HG03175 (cell line): ENCODE data around the gene LIMCH1.
"Not testable (repeated sequence)": the region's sequence is repeated elsewhere in the genome, so short reads cannot be mapped to it uniquely, and the experiment has no call there.

Experiments
- ATAC-seq: cut with Tn5 transposase; IDR thresholded peaks from one replicate; pipeline ENCODE4 v1.9.1; 2021; ENCODE audit warnings: mild to moderate bottlenecking, moderate library complexity; ENCODE audit not compliant: unreplicated experiment

The LIMCH1 gene

DNA sequence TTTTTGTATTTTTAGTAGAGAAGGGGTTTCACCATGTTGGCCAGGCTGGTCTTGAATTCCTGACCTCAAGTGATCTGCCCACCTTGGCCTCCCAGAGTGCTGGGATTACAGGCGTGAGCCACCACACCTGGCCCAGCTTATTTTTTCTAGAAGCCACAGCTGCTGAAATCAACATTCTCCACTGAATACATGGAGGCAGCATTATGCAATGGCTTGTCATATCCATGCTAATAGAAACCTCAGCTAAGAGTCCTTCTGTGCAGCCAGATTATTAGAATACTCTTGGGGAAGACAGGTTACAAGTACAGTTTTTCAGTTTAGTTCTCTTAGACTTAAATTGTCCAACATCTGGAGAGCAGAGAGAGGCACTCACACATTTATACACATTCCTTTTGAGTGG is 104.8 kb downstream of the LIMCH1 start:
- ATAC-seq: not testable (repeated sequence)

GRCh38 chr4:41643331-41643730 is 105.4 kb downstream of the LIMCH1 start:
- ATAC-seq: no peak

- no peak for ATAC-seq
These were observed 106.4 kb downstream of the LIMCH1 start for GRCh38 chr4:41644288-41644914.

- no peak for ATAC-seq
These were observed 106.9 kb downstream of the LIMCH1 start for GRCh38 chr4:41644915-41645295.

DNA sequence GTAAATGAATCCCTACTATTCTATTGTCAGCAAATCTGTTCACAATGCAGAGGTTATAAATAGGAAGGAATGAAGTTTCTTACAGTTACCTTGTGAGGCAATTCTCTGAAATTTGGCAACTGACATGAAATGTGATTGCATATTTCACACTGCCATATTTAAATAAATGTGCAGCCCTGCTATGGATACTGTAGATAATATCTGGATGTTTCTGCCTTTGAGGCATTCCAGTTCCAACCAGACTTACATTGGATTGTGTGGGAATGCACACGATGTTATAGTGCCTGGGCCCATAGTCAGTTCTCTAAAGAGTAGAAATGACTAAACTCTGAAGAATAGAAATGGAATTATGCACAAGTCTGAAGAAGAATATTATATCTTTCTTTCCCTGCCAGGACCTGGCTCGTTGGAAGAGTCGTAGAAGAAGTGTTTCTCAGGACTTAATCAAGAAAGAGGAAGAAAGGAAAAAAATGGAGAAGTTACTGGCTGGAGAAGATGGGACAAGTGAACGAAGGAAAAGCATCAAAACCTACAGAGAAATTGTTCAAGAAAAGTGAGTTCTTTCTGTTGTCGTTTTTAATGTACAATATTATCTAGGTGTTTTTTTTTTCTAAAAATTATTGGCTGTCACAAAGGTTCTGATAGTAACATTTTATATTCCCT is 107.9 kb downstream of the LIMCH1 start:
- no peak for ATAC-seq

DNA sequence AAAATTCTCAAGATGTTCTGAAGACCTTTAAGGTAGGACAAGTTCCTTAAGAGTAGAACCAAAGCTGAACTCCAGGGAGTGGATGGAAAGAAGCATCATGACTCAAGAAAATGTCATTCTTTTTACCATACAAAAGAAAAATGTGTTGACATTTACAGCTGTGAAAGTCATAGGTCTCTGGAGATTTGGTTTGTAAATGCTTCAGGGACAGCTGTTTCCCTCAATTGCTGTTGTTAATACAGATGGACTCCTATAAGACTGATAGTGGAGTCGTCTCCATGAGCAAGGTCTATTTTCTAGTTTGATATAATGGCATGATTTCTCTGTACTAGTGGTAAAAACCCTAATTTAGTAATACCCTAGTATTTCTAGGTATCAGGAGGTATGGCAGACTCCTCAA is 108.9 kb downstream of the LIMCH1 start:
- ATAC-seq: no peak

GRCh38 chr4:41647383-41647782 is 109.4 kb downstream of the LIMCH1 start:
- ATAC-seq: no peak

DNA sequence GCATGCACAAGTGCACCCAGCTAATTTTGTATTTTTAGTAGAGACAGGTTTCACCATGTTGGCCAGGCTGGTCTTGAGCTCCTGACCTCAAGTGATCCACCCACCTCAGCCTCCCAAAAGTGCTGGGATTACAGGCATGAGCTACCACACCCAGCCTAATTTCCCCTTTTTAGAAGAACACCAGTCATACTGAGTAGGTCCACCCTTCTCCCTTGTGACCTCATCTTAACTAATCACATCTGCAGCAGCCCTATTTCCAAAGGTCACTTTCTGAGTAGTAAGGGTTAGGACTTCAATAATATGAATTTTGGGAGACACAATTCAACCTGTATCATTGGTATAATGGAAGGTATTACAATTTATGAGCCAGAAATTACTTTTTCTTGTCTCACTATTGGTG is 113.2 kb downstream of the LIMCH1 start:
- ATAC-seq: not testable (repeated sequence)

DNA sequence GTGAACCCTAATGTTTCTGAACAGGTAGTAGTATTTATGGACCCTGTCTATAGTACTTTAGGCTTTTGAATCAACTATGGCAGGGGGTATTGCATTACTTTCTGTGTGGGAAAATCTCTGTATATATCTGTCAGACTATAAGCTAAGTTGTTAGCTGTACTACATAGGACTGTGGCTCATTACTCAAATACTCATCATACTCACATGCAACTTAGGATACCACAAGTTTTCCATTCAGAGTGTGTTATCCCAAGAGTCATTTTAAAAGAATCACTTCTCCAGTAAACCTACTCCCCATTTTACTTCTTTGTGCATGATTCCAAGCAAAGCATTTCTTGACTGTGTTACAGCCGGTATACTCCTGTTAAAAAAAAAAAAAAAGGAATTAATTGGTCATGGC is 115.0 kb downstream of the LIMCH1 start:
- ATAC-seq: no peak

- no peak for ATAC-seq
These were observed 115.6 kb downstream of the LIMCH1 start for GRCh38 chr4:41653523-41653922.

GRCh38 chr4:41655177-41655576 is 117.2 kb downstream of the LIMCH1 start:
- no peak for ATAC-seq

DNA sequence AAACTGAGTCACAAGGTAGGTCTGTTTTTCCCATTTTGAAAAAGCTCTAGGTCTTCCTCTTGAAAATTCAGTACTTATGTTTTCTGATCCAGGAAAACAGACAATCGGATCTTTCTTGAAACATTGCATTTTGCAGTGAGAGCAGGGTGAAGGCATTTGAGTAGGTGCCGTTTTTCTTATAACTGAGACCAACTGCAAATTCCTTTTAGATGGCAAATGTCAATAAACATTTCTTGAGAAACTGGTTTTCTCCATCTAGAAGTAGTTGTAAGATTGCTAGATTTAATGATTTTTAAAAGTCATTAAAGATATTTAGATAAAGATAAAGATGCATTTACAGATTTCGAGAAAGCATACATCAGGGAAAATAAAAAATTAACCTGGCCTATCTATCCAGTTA is 118.1 kb downstream of the LIMCH1 start:
- no peak for ATAC-seq

DNA sequence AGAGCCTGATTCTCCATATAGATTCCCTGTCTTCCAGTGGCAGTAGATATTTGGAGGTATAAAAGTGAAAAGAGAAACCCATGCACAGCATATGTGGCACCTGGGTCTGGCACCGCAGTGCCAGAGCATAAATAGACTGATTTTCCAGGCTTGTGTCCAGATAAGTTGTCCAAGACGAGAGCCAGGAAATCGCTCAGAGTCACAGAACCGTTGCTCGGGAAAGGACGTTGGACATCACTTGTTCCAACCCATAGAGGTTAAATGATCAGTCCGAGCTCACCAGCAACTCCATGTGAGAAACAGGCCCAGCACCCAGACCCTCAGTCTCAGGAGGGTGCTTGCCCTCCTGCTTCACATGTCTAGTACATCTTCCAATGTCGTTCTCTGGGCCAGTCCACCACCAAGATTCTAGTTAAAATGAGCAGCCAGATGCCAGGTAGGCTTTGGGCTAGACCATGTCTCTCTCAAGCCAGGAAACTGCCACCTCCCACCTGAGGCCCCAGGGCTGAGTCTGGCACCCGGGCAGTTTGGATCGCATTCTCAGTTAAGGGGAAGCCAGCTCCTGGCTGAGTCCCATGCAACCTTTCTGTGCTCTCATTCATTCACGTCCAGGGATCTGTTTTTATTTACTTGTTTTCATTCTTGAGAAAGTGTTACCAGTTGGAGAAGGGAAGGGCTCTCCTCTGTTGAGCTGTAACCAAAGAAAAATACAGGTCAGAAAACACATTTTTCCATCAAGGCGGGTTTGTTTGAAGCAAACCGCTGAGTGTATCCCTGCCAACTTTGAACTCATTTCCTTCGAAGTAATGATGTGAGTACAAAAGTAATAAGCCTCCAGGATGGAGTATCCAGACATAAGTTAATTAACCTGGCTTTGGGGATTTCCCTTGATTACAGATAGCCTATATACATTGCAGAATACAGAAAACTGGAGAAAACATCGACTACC is 118.9 kb downstream of the LIMCH1 start:
- ATAC-seq: no peak

GRCh38 chr4:41657561-41657960 is 119.6 kb downstream of the LIMCH1 start:
- no peak for ATAC-seq

DNA sequence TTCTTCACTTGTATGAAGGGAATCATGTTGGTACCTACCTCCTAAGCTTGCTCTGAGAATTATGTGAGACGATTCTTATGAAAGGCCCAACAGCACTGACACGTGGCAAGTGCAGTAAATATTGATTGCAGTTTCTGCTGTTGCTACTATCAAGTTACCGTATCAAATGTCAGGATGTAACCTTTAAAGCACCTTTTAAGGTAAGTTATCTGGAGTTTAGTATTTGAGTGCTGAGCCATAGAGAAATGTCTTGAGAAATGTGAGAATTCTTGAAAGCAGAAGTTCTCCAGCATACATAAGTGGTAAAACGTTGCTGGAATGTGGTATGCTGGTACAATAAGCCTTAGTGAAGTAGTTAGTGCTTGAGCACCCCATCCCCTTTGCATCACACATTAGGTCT is 120.2 kb downstream of the LIMCH1 start:
- ATAC-seq: no peak

DNA sequence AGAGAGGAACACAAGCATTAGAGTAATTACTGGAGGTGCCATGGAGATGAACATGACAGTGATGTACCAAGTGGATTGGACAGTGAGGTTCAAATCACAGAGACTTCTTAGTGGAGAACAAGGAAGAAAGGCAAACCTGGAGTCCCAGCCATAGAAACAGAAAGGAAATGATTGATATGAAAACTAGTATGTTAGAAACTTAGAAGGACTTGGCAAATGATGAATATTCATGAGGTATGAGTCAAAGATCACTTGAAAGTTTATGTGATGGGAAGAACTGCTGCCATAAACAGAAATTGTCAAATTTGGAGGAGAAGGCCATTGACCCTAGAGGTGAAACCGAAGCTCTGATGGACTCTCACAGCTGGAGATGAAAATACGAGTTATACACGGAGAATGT is 122.4 kb downstream of the LIMCH1 start:
- ATAC-seq: no peak

DNA sequence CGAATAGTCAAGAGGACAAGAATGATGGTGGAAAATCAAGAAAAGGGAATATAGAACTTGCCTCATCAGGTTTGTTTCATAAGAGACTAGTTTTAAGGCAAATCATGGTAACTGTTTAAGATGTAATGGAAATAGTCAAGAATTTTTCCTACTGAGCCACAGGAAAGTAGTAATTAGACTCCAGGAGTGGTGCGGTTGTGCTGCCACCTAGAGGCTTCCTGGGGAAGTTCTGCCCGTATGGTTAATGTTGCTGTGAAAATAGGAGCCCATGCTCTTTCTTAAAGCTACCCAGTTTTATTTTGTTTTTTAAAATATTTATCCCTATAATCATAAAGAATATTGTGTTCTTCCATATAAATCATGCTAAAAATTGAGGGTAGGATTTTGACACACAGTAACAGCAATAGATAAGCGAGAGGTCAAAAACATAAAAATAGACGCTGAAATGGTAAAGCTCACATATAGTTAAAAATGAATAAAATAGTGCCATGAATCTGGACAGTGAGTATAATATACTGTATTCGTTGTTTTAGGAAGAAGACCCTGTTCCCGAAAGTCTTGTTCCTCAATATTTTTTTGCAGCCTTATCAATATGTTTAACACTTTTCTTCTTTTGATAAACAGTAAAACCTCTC is 123.6 kb downstream of the LIMCH1 start:
- no peak for ATAC-seq

DNA sequence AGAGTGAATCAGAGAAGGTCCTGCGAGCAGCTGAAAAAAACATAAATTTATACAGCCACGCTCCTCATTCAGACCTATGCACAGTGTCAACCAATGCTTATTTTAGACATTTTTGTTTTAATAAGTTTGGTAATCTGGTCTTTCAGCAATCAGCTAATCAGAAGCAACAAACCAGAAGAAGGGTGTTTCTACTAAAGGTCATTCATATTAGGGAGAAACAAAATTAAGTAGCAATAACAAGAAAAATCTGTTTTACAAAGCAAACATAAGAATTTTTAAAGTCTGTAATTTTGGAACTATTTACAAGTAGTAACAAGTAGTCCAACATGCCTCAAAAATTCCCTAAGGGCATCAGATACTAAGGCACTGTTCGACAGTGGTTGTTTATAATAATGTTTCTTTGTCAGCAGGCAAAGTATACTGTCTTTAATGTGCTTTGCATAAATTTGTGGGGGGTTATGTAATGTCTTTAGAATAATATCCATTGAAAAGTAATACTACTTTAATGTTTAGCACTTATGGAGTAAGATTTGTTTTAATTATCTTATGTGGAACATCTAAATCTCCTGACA is 127.8 kb downstream of the LIMCH1 start:
- ATAC-seq: no peak

DNA sequence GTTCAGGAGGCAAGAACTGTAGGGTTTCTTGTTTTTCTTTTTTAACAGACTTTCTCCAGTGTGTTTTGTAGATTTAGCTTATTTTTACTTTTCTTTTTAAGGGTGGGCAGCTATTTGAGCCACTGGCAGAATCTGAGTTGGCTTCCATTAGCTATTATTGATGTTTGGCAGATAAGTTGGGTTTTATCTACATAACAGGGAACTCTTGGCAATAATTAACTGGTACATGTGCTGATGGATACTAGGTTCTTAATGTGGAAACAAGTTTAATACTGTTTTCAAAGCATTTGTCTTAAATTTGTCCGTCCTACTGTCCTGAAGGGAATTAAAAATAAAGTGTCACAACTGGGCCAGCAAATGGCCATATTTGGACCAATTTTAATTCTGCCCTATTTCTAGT is 130.1 kb downstream of the LIMCH1 start:
- ATAC-seq: no peak

- ATAC-seq: no peak
These were observed 132.6 kb downstream of the LIMCH1 start for GRCh38 chr4:41670530-41670929.

DNA sequence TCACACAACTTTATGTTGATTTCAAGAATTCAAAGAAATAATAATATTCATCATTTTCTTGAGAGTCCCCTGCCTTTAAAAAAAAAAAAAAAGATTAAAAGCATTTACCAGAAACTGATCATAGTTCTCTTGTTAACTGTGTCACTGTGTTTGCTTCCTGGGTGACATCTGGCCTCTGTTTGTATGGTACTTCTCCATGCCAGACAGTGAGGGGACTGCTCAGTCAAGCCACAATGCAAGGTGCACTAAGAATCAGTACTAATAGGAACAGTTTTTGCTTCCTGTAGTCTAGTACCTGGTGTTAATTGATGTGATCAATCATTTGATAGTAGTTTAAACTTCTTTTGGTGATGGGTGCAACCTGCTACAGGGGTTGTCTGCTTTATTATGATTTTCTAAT is 133.0 kb downstream of the LIMCH1 start:
- ATAC-seq: no peak
